Activated CD4-positive, alpha-beta T cell treated with anti-CD3 and anti-CD28 coated beads, Interleukin-2, Interleukin-4, amounts not matched to agents 100 ng/mL and 50 ng/mL, durations not matched to agents 16 hours and 8 hours (primary cell): Measurements from ENCODE around the gene CDK10.
"Not testable (repeated sequence)": the region's sequence is repeated elsewhere in the genome, so short reads cannot be mapped to it uniquely, and the experiment has no call there.

ENCODE experiments used
- DNase-seq: peaks from one replicate; pipeline ENCODE4 v3.0.0-alpha.2; 2020; ENCODE audit warnings: low spot score

CDK10 gene

GRCh38 chr16:89695875-89696669 is 9.6 kb downstream of the CDK10 start:
- no peak for DNase-seq

GRCh38 chr16:89696670-89697128 is 10.2 kb downstream of the CDK10 start:
- DNase-seq: no peak

GRCh38 chr16:89697161-89697615 is 10.7 kb downstream of the CDK10 start:
- no peak for DNase-seq

GRCh38 chr16:89697616-89698331 is 11.3 kb downstream of the CDK10 start:
- no peak for DNase-seq

GRCh38 chr16:89698717-89699116 is 12.2 kb downstream of the CDK10 start:
- not testable (repeated sequence) for DNase-seq

- not testable (repeated sequence) for DNase-seq
Measured at GRCh38 chr16:89699629-89700099, 13.2 kb downstream of the CDK10 start.

- DNase-seq: peak; percentile 96
Measured at GRCh38 chr16:89700100-89700648, 13.7 kb downstream of the CDK10 start.

GRCh38 chr16:89700649-89701424 is 14.3 kb downstream of the CDK10 start:
- no peak for DNase-seq

GRCh38 chr16:89701425-89702406 is 15.2 kb downstream of the CDK10 start, which contains the start of gene SPATA2L:
SPATA2L (minus strand) TSS chr16:89701705; CDS start chr16:89701232, 473 bp downstream.
- peak; percentile 95 for DNase-seq

- DNase-seq: no peak
Measured at GRCh38 chr16:89704281-89704680, 17.8 kb downstream of the CDK10 start.

GRCh38 chr16:89705006-89705405 is 18.5 kb downstream of the CDK10 start:
- DNase-seq: no peak

GRCh38 chr16:89706518-89707260 is 20.2 kb downstream of the CDK10 start:
- DNase-seq: no peak

GRCh38 chr16:89707695-89708094 is 21.2 kb downstream of the CDK10 start:
- no peak for DNase-seq

- no peak for DNase-seq
Measured at GRCh38 chr16:89708481-89708931, 22.0 kb downstream of the CDK10 start.

GRCh38 chr16:89709166-89709565 is 22.7 kb downstream of the CDK10 start:
- no peak for DNase-seq

GRCh38 chr16:89709716-89710432 is 23.4 kb downstream of the CDK10 start:
- DNase-seq: no peak

GRCh38 chr16:89710709-89711564 is 24.4 kb downstream of the CDK10 start:
- no peak for DNase-seq
